ENCODE data around the gene PHF3. TPM values are rescaled to one million over a fixed set of nuclear protein-coding genes. Genes with fewer than 3 reads are reported as not detected.

The PHF3 gene
- total RNA-seq, 1 experiment from 2014 or later, result 66.6 TPM

DNA sequence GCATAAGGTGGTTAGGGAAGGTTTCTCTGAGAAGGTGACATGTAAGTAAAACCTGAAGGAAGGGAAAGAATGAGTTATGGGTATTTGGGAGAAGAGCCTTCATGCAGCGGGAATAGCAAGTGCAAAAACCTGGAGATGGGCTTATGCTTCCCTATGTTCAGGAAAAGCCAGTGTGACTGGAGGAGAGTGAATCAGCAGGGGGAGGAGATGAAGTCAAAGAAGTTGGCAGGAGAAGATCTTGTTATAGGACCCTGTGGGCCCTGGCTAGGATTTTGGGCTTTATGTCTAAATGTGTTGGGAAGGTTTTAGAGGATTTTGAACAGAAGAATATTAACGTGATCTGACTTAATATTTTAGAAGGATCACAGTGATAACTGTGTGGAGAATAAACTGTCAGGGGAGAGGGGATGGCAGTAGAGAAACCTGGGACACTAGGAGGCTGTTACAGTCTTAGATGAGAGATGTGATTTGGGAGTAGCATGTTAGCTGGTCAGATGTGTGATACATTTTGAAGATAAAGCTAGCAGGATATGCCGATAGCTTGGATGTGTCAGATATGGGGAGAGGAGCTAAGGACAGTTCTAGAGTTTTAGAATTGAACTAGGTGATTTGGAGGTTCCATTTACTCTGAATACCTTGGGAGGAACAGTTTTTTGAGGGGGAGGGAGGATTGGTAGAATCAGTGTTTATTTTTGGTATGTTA, 41.0 kb downstream of the PHF3 start:
- H3K36me3 Mint-ChIP-seq (ENCODE audit: insufficient read depth in 1 of 3, low read depth in 3 of 3), result peaks cover 4 to 20% (median 18%) of the 10 kb centered on the region in 3 experiments; a peak in 6 of 7 replicates

More for the DNA sequence above, 41.0 kb downstream of the PHF3 start:
- Histone ChIP-seq H3T11ph (ENCODE audit: low read length) (no peak overlapping the region), H3K14ac (ENCODE audit: insufficient read depth, low read length) (no peak overlapping the region), H4K8ac (replicated peaks; ENCODE audit: insufficient read length, low read depth, low read length) (no peak overlapping the region), H3K4ac (ENCODE audit: low read depth, low read length) (no peak overlapping the region), H2BK120ac (ENCODE audit: low read depth, low read length, poor library complexity, severe bottlenecking) (no peak overlapping the region), H4K20me1 (ENCODE audit: control insufficient read depth, insufficient read depth, insufficient read length) (no peaks in the 10 kb centered on the region), H4K5ac (ENCODE audit: insufficient read length, low read depth, low read length) (no peak overlapping the region), H3K9me3 (ENCODE audit: control insufficient read depth, low read depth, low read length) (no peaks in the 10 kb centered on the region), H3K4me1 (ENCODE audit: insufficient read depth, low read length) (peaks cover 4% of the 10 kb centered on the region; the same call in 1 of the 2 replicates), H3K56ac (ENCODE audit: insufficient read length, low read depth, low read length) (no peak overlapping the region), H3K23me2 (ENCODE audit: insufficient read length, low read depth, low read length, poor library complexity, severe bottlenecking) (no peaks in the 10 kb centered on the region), H3K23ac (ENCODE audit: insufficient read length, low read depth, low read length) (no peak overlapping the region), H2AK5ac (ENCODE audit: insufficient read length, low read length) (no peak overlapping the region), H2BK20ac (ENCODE audit: low read depth, low read length, poor library complexity, severe bottlenecking) (no peak overlapping the region), H2AFZ (ENCODE audit: low read length) (no peak overlapping the region), H2BK15ac (ENCODE audit: low read depth, low read length) (no peak overlapping the region), H3K79me1 (ENCODE audit: insufficient read depth, low read depth, low read length, poor library complexity, severe bottlenecking) (peaks cover 4% of the 10 kb centered on the region), H3K4me2 (ENCODE audit: insufficient read depth, insufficient read length, low read length) (no peak overlapping the region), H2BK5ac (ENCODE audit: insufficient read length, low read length) (no peak overlapping the region), H3K18ac (ENCODE audit: insufficient read length, low read depth, low read length) (no peak overlapping the region), H3K9ac (ENCODE audit: extremely low read depth, insufficient read length, low read length) (no peak overlapping the region), H2BK12ac (ENCODE audit: insufficient read length, low read depth, low read length) (no peak overlapping the region), H3K27me3 (ENCODE audit: insufficient read depth, low read length) (no peaks in the 10 kb centered on the region), H3K79me2 (ENCODE audit: insufficient read depth, low read length) (peaks cover 20% of the 10 kb centered on the region; the same call in 1 of the 2 replicates), H3K27ac (ENCODE audit: insufficient read length, low read depth, low read length) (no peak overlapping the region), H4K91ac (ENCODE audit: insufficient read length, low read depth, low read length) (no peak overlapping the region)
- H3K4me1 Mint-ChIP-seq, result peaks cover 11 to 20% of the 10 kb centered on the region in 2 experiments
- no peaks in the 10 kb centered on the region for H3K9me3 Mint-ChIP-seq
- no peak overlapping the region for H3K4me3 Mint-ChIP-seq
- no CpG with 5 or more reads among the region's 3 CpGs for WGBS (ENCODE audit: extremely low coverage, insufficient read length, low lambda C conversion rate)
- H3K27me3 Mint-ChIP-seq (ENCODE audit: low read depth), result no peaks in the 10 kb centered on the region
- no peak for TF ChIP-seq CTCF (conservative IDR thresholded peaks at IDR 0.05)
- no peak for DNase-seq
- no peak overlapping the region for H3K27ac Mint-ChIP-seq

All from H9 (cell line).